ENCODE data around the gene DNAH17. TPM values are rescaled to one million over a fixed set of nuclear protein-coding genes. Genes with fewer than 3 reads are reported as not detected.

Gene DNAH17
- total and polyA plus RNA-seq, 2 experiments from 2014 or later: 1.7 TPM; not detected in 1

DNA sequence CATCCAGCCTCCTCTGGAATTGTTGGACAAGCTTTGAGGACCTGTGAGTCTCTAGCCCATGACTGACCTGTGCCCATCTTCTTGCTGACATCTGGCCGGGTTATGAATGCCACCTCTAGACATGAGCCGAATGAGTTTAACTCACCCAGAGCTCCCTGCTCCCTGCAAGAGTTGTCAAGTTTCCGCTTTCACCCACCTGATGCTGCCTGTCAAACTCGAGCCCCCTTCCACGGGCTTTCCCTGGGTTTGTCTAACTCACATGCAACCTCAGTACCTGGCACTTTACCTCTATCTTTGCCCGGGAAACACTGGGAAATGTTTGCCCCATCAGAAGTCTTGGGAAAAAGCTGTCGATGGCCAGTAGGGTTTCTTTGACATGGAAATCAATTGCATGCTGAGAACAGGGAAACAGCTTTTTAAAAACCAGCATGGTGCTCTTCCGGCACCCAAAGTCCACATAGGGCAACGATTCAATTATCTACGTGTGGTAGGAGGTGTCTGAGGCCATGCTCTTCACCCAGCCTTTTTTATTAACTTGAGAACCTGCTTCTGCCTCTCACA is 33.8 kb upstream of the DNAH17 start:
- H3K4me3 ChIP-seq: no peak overlapping the region
- no peaks in the 10 kb centered on the region for H3K9me3 ChIP-seq (ENCODE audit: low read depth)
- H3K27me3 ChIP-seq: no peaks in the 10 kb centered on the region
- no peaks in the 10 kb centered on the region for H3K36me3 ChIP-seq
- no peaks in the 10 kb centered on the region for H3K4me1 ChIP-seq (ENCODE audit: low read depth)
- no peak overlapping the region for H3K27ac ChIP-seq
- DNase-seq (ENCODE audit: low read depth in 1 of 2, low spot score in 1 of 2): no peak
- TF ChIP-seq, protein P1, sequence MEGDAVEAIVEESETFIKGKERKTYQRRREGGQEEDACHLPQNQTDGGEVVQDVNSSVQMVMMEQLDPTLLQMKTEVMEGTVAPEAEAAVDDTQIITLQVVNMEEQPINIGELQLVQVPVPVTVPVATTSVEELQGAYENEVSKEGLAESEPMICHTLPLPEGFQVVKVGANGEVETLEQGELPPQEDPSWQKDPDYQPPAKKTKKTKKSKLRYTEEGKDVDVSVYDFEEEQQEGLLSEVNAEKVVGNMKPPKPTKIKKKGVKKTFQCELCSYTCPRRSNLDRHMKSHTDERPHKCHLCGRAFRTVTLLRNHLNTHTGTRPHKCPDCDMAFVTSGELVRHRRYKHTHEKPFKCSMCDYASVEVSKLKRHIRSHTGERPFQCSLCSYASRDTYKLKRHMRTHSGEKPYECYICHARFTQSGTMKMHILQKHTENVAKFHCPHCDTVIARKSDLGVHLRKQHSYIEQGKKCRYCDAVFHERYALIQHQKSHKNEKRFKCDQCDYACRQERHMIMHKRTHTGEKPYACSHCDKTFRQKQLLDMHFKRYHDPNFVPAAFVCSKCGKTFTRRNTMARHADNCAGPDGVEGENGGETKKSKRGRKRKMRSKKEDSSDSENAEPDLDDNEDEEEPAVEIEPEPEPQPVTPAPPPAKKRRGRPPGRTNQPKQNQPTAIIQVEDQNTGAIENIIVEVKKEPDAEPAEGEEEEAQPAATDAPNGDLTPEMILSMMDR (IDR thresholded peaks at IDR 0.05; ENCODE audit: low read depth, low read length): no peak

DNA sequence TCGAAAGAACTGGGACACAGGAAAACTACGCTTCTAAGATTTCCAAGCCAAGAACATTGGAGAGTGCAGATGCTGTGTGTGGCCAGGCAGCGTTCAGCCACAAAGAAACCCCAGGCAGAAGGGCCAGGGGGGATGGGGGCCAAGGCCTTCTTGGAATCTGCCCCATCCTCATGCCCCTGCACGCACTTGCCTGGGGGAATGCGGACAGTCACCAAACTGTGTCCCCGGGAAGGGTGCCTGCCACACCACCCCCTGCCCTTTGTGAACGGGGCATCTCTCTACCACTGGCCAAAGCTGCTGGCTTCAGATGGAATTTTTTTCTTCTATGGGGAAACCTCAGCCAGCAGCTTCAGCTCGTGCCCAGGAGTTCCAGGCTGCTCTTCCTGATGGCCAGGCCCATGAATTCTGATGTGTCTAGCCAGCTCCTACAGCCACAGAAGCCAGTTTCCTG is 32.0 kb upstream of the DNAH17 start:
- H3K4me1 ChIP-seq (ENCODE audit: low read depth): no peaks in the 10 kb centered on the region
- TF ChIP-seq, protein P1 (IDR thresholded peaks at IDR 0.05; ENCODE audit: low read depth, low read length): no peak
- H3K36me3 ChIP-seq: no peaks in the 10 kb centered on the region
- DNase-seq (ENCODE audit: low read depth in 1 of 2, low spot score in 1 of 2): no peak
- H3K4me3 ChIP-seq: no peak overlapping the region
- H3K27me3 ChIP-seq: no peaks in the 10 kb centered on the region
- H3K27ac ChIP-seq: no peak overlapping the region
- no peaks in the 10 kb centered on the region for H3K9me3 ChIP-seq (ENCODE audit: low read depth)

DNA sequence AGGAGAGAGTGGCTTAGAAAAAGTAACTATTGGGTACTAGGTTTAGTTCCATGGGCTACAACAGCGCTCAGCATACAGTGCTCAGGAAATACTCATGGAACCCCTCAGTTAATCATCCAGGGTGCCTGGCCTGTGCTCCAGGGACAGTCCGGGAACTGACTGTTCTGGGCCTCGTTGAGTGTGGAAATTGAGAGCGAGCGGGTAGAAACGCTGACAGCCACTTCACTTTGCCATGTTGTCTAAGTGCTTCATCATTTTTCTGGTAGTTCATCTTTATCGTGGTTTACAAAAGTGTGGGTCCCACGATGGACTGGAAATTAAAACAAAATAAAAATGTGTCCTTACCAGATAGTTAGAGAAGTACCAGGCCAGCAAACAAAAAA is 31.6 kb upstream of the DNAH17 start:
- TF ChIP-seq, protein P1 (IDR thresholded peaks at IDR 0.05; ENCODE audit: low read depth, low read length): no peak
- no peak for DNase-seq (ENCODE audit: low read depth in 1 of 2, low spot score in 1 of 2)
- Histone ChIP-seq H3K4me3 (no peak overlapping the region), H3K36me3 (no peaks in the 10 kb centered on the region), H3K4me1 (ENCODE audit: low read depth) (no peaks in the 10 kb centered on the region), H3K27ac (no peak overlapping the region), H3K27me3 (no peaks in the 10 kb centered on the region), H3K9me3 (ENCODE audit: low read depth) (no peaks in the 10 kb centered on the region)

DNA sequence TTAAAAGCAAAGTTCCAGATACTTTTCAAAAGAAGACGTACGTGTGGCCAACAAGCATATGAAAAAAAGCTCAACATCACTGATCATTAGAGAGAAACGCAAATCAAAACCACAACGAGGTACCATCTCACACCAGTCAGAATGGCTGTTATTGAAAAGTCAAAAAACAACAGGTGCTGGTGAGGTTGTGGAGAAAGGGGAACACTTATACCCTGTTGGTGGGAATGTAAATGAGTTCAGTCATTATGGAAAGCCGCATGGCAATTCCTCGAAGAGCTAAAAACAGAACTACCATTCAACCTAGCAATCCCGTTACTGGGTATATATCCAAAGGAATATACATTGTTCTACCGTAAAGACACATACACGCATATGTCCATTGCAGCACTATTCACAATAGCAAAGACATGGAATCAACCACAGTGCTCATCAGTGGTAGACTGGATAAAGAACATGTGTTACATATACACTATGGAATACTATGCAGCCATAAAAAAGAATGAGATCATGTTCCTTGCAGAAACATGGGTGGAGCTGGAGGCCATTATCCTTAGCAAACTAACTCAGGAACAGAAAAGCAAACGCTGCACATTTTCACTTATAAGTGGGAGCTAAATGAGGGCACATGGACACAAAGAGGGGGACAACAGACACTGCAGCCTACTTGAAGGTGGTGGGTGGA is 31.1 kb upstream of the DNAH17 start:
- no peaks in the 10 kb centered on the region for H3K36me3 ChIP-seq
- no peak for DNase-seq (ENCODE audit: low read depth in 1 of 2, low spot score in 1 of 2)
- TF ChIP-seq, protein P1 (IDR thresholded peaks at IDR 0.05; ENCODE audit: low read depth, low read length): no peak
- no peaks in the 10 kb centered on the region for H3K9me3 ChIP-seq (ENCODE audit: low read depth)
- no peak overlapping the region for H3K4me3 ChIP-seq
- no peaks in the 10 kb centered on the region for H3K27me3 ChIP-seq
- no peak overlapping the region for H3K27ac ChIP-seq
- H3K4me1 ChIP-seq (ENCODE audit: low read depth): no peaks in the 10 kb centered on the region

DNA sequence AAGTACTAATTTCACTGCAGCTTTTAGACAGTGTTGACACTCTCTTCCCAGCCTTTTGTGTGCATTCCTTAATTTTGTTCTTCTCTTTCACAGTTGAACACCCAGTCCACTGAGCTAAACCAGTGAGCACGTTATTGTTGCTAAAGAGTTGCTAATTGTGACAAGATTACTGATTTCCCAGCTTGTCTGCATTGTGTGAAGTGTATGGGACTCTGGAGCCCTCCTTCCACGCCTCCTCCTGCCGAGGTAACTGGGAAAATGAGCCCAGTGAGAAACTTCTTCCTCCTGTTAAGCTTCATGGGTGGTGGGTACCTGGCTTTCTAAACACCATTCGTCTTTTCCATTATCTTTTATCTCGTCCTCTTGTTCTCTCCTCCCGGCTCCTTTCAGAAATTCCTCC is 29.8 kb upstream of the DNAH17 start:
- H3K4me3 ChIP-seq: no peak overlapping the region
- no peak for DNase-seq (ENCODE audit: low read depth in 1 of 2, low spot score in 1 of 2)
- H3K9me3 ChIP-seq (ENCODE audit: low read depth): no peaks in the 10 kb centered on the region
- H3K4me1 ChIP-seq (ENCODE audit: low read depth): no peaks in the 10 kb centered on the region
- H3K36me3 ChIP-seq: no peaks in the 10 kb centered on the region
- TF ChIP-seq, protein P1 (IDR thresholded peaks at IDR 0.05; ENCODE audit: low read depth, low read length): no peak
- H3K27me3 ChIP-seq: no peaks in the 10 kb centered on the region
- H3K27ac ChIP-seq: no peak overlapping the region

Data from cardiac muscle cell (in vitro differentiated cells and primary cell).